Fibroblast of mammary gland (primary cell): ENCODE results near the gene MED13L.

Experiments
- DNase-seq: peaks from one replicate; pipeline ENCODE4 v3.0.0-alpha.2; 2010; ENCODE audit warnings: low read depth
- H3K4me3 ChIP-seq: 2 replicates; pipeline ENCODE4 v1.5.1; 2011; ENCODE audit warnings: low read depth, mild to moderate bottlenecking, low read length, moderate library complexity; ENCODE audit not compliant: control insufficient read depth
- CTCF ChIP-seq: conservative IDR thresholded peaks from 2 replicates; pipeline ENCODE4 v1.5.1; 2011; ENCODE audit warnings: low read depth, low read length, inconsistent platforms; ENCODE audit not compliant: control insufficient read depth, insufficient read depth

The MED13L gene

GRCh38 chr12:116262741-116263140 lies 14.8 kb downstream of the MED13L start:
- no peak for TF ChIP-seq CTCF
- no peak for DNase-seq

GRCh38 chr12:116261525-116262100 lies 15.9 kb downstream of the MED13L start:
- DNase-seq, result no peak
- no peak overlapping the region for H3K4me3 ChIP-seq
- TF ChIP-seq CTCF, result no peak

More at GRCh38 chr12:116262741-116263140, 14.8 kb downstream of the MED13L start:
- H3K4me3 ChIP-seq, result no peak overlapping the region

GRCh38 chr12:116259800-116260577 lies 17.5 kb downstream of the MED13L start:
- DNase-seq, result no peak
- H3K4me3 ChIP-seq, result no peak overlapping the region
- no peak for TF ChIP-seq CTCF

- DNase-seq, result no peak
- H3K4me3 ChIP-seq, result no peak overlapping the region
- TF ChIP-seq CTCF, result no peak
Observed at GRCh38 chr12:116257826-116258225, 19.7 kb downstream of the MED13L start.

GRCh38 chr12:116257215-116257614 lies 20.3 kb downstream of the MED13L start:
- no peak overlapping the region for H3K4me3 ChIP-seq
- peak; percentile 50 for DNase-seq
- TF ChIP-seq CTCF, result no peak

GRCh38 chr12:116249938-116250337 lies 27.6 kb downstream of the MED13L start:
- no peak for DNase-seq
- no peak overlapping the region for H3K4me3 ChIP-seq
- TF ChIP-seq CTCF, result no peak

GRCh38 chr12:116248930-116249329 lies 28.6 kb downstream of the MED13L start:
- DNase-seq, result no peak
- H3K4me3 ChIP-seq, result no peak overlapping the region
- TF ChIP-seq CTCF, result no peak
